SJCRH30 (cell line): Measurements from ENCODE around the gene ODF2. TPM values are rescaled to one million over a fixed set of nuclear protein-coding genes. Genes with fewer than 3 reads are reported as not detected.
"Not testable (repeated sequence)": the region's sequence is repeated elsewhere in the genome, so short reads cannot be mapped to it uniquely, and the experiment has no call there.

ENCODE experiments used
- DNase-seq, 2 experiments: peaks; one replicate each; pipeline ENCODE4 v3.0.0-alpha.2; 2015 to 2020
- H3K27ac ChIP-seq: fragments of 250-450 bp; sonication (Bioruptor Pico); 2 replicates; pipeline ENCODE4 v1.5.1; 2020; ENCODE audit warnings: mild to moderate bottlenecking, moderate library complexity
- H3K27me3 ChIP-seq: fragments of 250-450 bp; sonication (Bioruptor Pico); 2 replicates; pipeline ENCODE4 v1.5.1; 2020; ENCODE audit warnings: mild to moderate bottlenecking, moderate library complexity
- H3K36me3 ChIP-seq: fragments of 250-450 bp; sonication (Bioruptor Pico); 2 replicates; pipeline ENCODE4 v1.5.1; 2020; ENCODE audit warnings: mild to moderate bottlenecking, moderate library complexity
- H3K4me1 ChIP-seq: fragments of 250-450 bp; sonication (Bioruptor Pico); 2 replicates; pipeline ENCODE4 v1.5.1; 2020; ENCODE audit warnings: mild to moderate bottlenecking, moderate library complexity
- H3K4me3 ChIP-seq: fragments of 250-450 bp; sonication (Bioruptor Pico); 2 replicates; pipeline ENCODE4 v1.5.1; 2020; ENCODE audit warnings: mild to moderate bottlenecking, moderate library complexity
- H3K9me3 ChIP-seq: fragments of 250-450 bp; sonication (Bioruptor Pico); replicated peaks from 2 replicates; pipeline ENCODE4 v1.5.1; 2020; ENCODE audit warnings: mild to moderate bottlenecking, moderate library complexity
- total RNA-seq: library from RNA; depleted of rRNA; stranded (reverse); fragments of >200 nt; shearing (Covaris generic); gene quantifications from 2 replicates; pipeline ENCODE4 v1.2.3, GENCODE V29; 2014; rRNA removed

Gene ODF2
- total RNA-seq: 63.8 and 64.9 TPM in 2 replicates

GRCh38 chr9:128455849-128456612, at the start of gene ODF2:
TSS of gene ODF2 (plus strand) at chr9:128456006. CDS start at chr9:128456092, 86 bp downstream.
- Histone ChIP-seq H3K27ac (peak within 1 kb of the TSS; percentile 20; the same call in 1 of the 2 replicates), H3K4me3 (peak within 1 kb of the TSS; percentile 82), H3K9me3 (no peaks in the 10 kb centered on the region), H3K4me1 (peaks cover 3% of the 10 kb centered on the region; the same call in 1 of the 2 replicates), H3K27me3 (no peaks in the 10 kb centered on the region), H3K36me3 (peaks cover 15% of the 10 kb centered on the region)
- DNase-seq: peak; percentile 99 to 100

- DNase-seq: peak; percentile 73 to 80
- peaks cover 4% of the 10 kb centered on the region; the same call in 1 of the 2 replicates for H3K27me3 ChIP-seq
Observed at GRCh38 chr9:128406848-128407391, 48.9 kb upstream of the ODF2 start.

GRCh38 chr9:128408963-128409431, 46.8 kb upstream of the ODF2 start:
- Histone ChIP-seq H3K9me3 (no peaks in the 10 kb centered on the region), H3K27ac (no peak overlapping the region), H3K4me3 (no peak overlapping the region), H3K4me1 (peaks cover 20% of the 10 kb centered on the region), H3K36me3 (no peaks in the 10 kb centered on the region), H3K27me3 (peaks cover 4% of the 10 kb centered on the region; the same call in 1 of the 2 replicates)
- DNase-seq: no peak

More at GRCh38 chr9:128406848-128407391, 48.9 kb upstream of the ODF2 start:
- Histone ChIP-seq H3K36me3 (no peaks in the 10 kb centered on the region), H3K4me3 (no peak overlapping the region), H3K9me3 (no peaks in the 10 kb centered on the region), H3K4me1 (peaks cover 20% of the 10 kb centered on the region), H3K27ac (peak overlapping the region; percentile 11; the same call in 1 of the 2 replicates)

GRCh38 chr9:128409450-128409849, 46.4 kb upstream of the ODF2 start:
- no peak overlapping the region for H3K27ac ChIP-seq
- H3K4me1 ChIP-seq: peaks cover 20% of the 10 kb centered on the region
- no peak overlapping the region for H3K4me3 ChIP-seq
- H3K9me3 ChIP-seq: no peaks in the 10 kb centered on the region
- H3K27me3 ChIP-seq: peaks cover 4% of the 10 kb centered on the region; the same call in 1 of the 2 replicates
- DNase-seq: no peak
- H3K36me3 ChIP-seq: no peaks in the 10 kb centered on the region

- H3K4me3 ChIP-seq: no peak overlapping the region
- no peaks in the 10 kb centered on the region for H3K36me3 ChIP-seq
- H3K27me3 ChIP-seq: peaks cover 4% of the 10 kb centered on the region; the same call in 1 of the 2 replicates
- H3K4me1 ChIP-seq: peaks cover 20% of the 10 kb centered on the region
- no peak overlapping the region for H3K27ac ChIP-seq
- H3K9me3 ChIP-seq: no peaks in the 10 kb centered on the region
- DNase-seq: peak in 1 of 2 experiments; percentile 42
Observed at GRCh38 chr9:128409978-128410377, 45.8 kb upstream of the ODF2 start.

- H3K27me3 ChIP-seq: peaks cover 4% of the 10 kb centered on the region; the same call in 1 of the 2 replicates
- no peak overlapping the region for H3K4me3 ChIP-seq
- peaks cover 24% of the 10 kb centered on the region for H3K4me1 ChIP-seq
- H3K9me3 ChIP-seq: no peaks in the 10 kb centered on the region
- H3K36me3 ChIP-seq: no peaks in the 10 kb centered on the region
- no peak overlapping the region for H3K27ac ChIP-seq
- DNase-seq: peak; percentile 61 to 76
Observed at GRCh38 chr9:128411364-128412119, 44.3 kb upstream of the ODF2 start.

GRCh38 chr9:128412120-128412790, 43.6 kb upstream of the ODF2 start:
- Histone ChIP-seq H3K9me3 (no peaks in the 10 kb centered on the region), H3K27ac (no peak overlapping the region), H3K27me3 (peaks cover 4% of the 10 kb centered on the region; the same call in 1 of the 2 replicates), H3K4me1 (peaks cover 20% of the 10 kb centered on the region), H3K4me3 (no peak overlapping the region), H3K36me3 (no peaks in the 10 kb centered on the region)
- DNase-seq: peak; percentile 80 to 90

GRCh38 chr9:128413728-128414127, 42.1 kb upstream of the ODF2 start:
- H3K4me3 ChIP-seq, H3K9me3 ChIP-seq, H3K36me3 ChIP-seq, DNase-seq, H3K27me3 ChIP-seq, H3K27ac ChIP-seq: not testable (repeated sequence)
- peaks cover 18% of the 10 kb centered on the region for H3K4me1 ChIP-seq

- Histone ChIP-seq H3K36me3 (no peaks in the 10 kb centered on the region), H3K4me3 (no peak overlapping the region), H3K27ac (no peak overlapping the region), H3K27me3 (no peaks in the 10 kb centered on the region; the same call in 1 of the 2 replicates), H3K9me3 (no peaks in the 10 kb centered on the region), H3K4me1 (peaks cover 21% of the 10 kb centered on the region)
- no peak for DNase-seq
Observed at GRCh38 chr9:128414461-128414860, 41.3 kb upstream of the ODF2 start.

- H3K4me1 ChIP-seq: peaks cover 21% of the 10 kb centered on the region
- no peak for DNase-seq
- no peaks in the 10 kb centered on the region for H3K9me3 ChIP-seq
- H3K27me3 ChIP-seq: no peaks in the 10 kb centered on the region
- H3K36me3 ChIP-seq: no peaks in the 10 kb centered on the region
- H3K27ac ChIP-seq: no peak overlapping the region
- no peak overlapping the region for H3K4me3 ChIP-seq
Observed at GRCh38 chr9:128415281-128415680, 40.5 kb upstream of the ODF2 start.

- H3K9me3 ChIP-seq: no peaks in the 10 kb centered on the region
- no peak overlapping the region for H3K4me3 ChIP-seq
- no peak for DNase-seq
- no peaks in the 10 kb centered on the region for H3K36me3 ChIP-seq
- H3K27me3 ChIP-seq: no peaks in the 10 kb centered on the region
- peaks cover 19% of the 10 kb centered on the region for H3K4me1 ChIP-seq
- peak overlapping the region; percentile 32 for H3K27ac ChIP-seq
Observed at GRCh38 chr9:128416014-128416413, 39.8 kb upstream of the ODF2 start.

- peak overlapping the region; percentile 9; the same call in 1 of the 2 replicates for H3K4me3 ChIP-seq
- H3K36me3 ChIP-seq: no peaks in the 10 kb centered on the region
- H3K9me3 ChIP-seq: no peaks in the 10 kb centered on the region
- H3K27me3 ChIP-seq: no peaks in the 10 kb centered on the region
- peak overlapping the region; percentile 32 for H3K27ac ChIP-seq
- peak in 1 of 2 experiments; percentile 61 for DNase-seq
- peaks cover 15% of the 10 kb centered on the region for H3K4me1 ChIP-seq
Observed at GRCh38 chr9:128416432-128417019, 39.3 kb upstream of the ODF2 start.

- no peaks in the 10 kb centered on the region for H3K27me3 ChIP-seq
- H3K4me3 ChIP-seq: peak overlapping the region; percentile 86
- peak overlapping the region; percentile 1; the same call in 1 of the 2 replicates for H3K27ac ChIP-seq
- H3K36me3 ChIP-seq: no peaks in the 10 kb centered on the region
- H3K4me1 ChIP-seq: peaks cover 12% of the 10 kb centered on the region
- no peaks in the 10 kb centered on the region for H3K9me3 ChIP-seq
- peak; percentile 87 to 92 for DNase-seq
Observed at GRCh38 chr9:128419061-128419925, 36.5 kb upstream of the ODF2 start.
